K562 (cell line): ENCODE measurements around the gene GRIN2D. TPM values are rescaled to one million over a fixed set of nuclear protein-coding genes. Genes with fewer than 3 reads are reported as not detected.

Source experiments
- CTCF ChIP-seq, 3 experiments: IDR thresholded peaks in 2 of 3; conservative IDR thresholded peaks in 1 of 3; 2 replicates each; pipeline ENCODE4 v1.5.1; 2011 to 2012; ENCODE audit warnings: low read length in 3 of 3, mild to moderate bottlenecking in 3 of 3, control low read depth in 2 of 3, improper control_type of control experiment in 1 of 3, inconsistent platforms in 1 of 3, low read depth in 1 of 3, mixed read lengths in 1 of 3, moderate library complexity in 1 of 3; ENCODE audit not compliant: insufficient read depth in 2 of 3
- EWSR1 ChIP-seq: fragments of 450-650 bp; IDR thresholded peaks from 2 replicates; pipeline ENCODE4 v1.6.1; 2018; ENCODE audit warnings: borderline replicate concordance, mild to moderate bottlenecking, low read depth, moderate library complexity; ENCODE audit not compliant: partially characterized antibody
- HEY1 ChIP-seq: fragments of 250-450 bp; sonication (Bioruptor Pico); IDR thresholded peaks from 2 replicates; pipeline ENCODE4 v1.5.0; 2020; ENCODE audit warnings: mild to moderate bottlenecking, moderate library complexity, borderline replicate concordance
- HMG20A ChIP-seq: fragments of 450-650 bp; formaldehyde crosslinking; conservative IDR thresholded peaks from 2 replicates; pipeline ENCODE4 v1.4.0; 2020; ENCODE audit warnings: mild to moderate bottlenecking, mixed read lengths
- HNRNPL ChIP-seq: fragments of 200-400 bp; formaldehyde crosslinking; IDR thresholded peaks from 2 replicates; pipeline ENCODE4 v1.6.1; 2017; ENCODE audit warnings: low read depth, mild to moderate bottlenecking, low read length
- KDM1A ChIP-seq, 2 experiments: fragments of 450-650 bp; IDR thresholded peaks; 2 replicates each; pipeline ENCODE4 v1.6.1; 2016; ENCODE audit warnings: mild to moderate bottlenecking in 2 of 2
- MAFK ChIP-seq: IDR thresholded peaks from 2 replicates; pipeline ENCODE4 v1.6.1; 2011; ENCODE audit warnings: low read length, improper control_type of control experiment
- MAZ ChIP-seq, 2 experiments: fragments of 450-650 bp in 1 of 2; sonication (generic) in 1 of 2; formaldehyde crosslinking; IDR thresholded peaks in 1 of 2; conservative IDR thresholded peaks in 1 of 2; 2 replicates each; pipeline versions ENCODE4 v1.4.0 to v1.5.0; 2020; ENCODE audit warnings: mild to moderate bottlenecking in 1 of 2, missing genetic modification reagents in 1 of 2
- NFATC3 ChIP-seq: fragments of 450-650 bp; IDR thresholded peaks from 2 replicates; pipeline ENCODE4 v1.6.1; 2017; ENCODE audit warnings: mild to moderate bottlenecking
- NFYB ChIP-seq: IDR thresholded peaks from 2 replicates; pipeline ENCODE4 v1.6.1; 2011; ENCODE audit warnings: mild to moderate bottlenecking, moderate library complexity; ENCODE audit not compliant: insufficient read length; ENCODE audit errors: extremely low read depth
- PRPF4 ChIP-seq: fragments of 200-400 bp; formaldehyde crosslinking; IDR thresholded peaks from one replicate; pipeline ENCODE4 v1.6.1; 2017; ENCODE audit warnings: low read length, low read depth, mild to moderate bottlenecking; ENCODE audit not compliant: insufficient read depth, poor library complexity, severe bottlenecking
- RBM17 ChIP-seq: fragments of 200-400 bp; formaldehyde crosslinking; IDR thresholded peaks from 2 replicates; pipeline ENCODE4 v1.6.1; 2017; ENCODE audit warnings: low read depth, mild to moderate bottlenecking, low read length, borderline replicate concordance
- RBM22 ChIP-seq: fragments of 200-400 bp; formaldehyde crosslinking; IDR thresholded peaks from 2 replicates; pipeline ENCODE4 v1.6.1; 2018; ENCODE audit warnings: low read length, low read depth; ENCODE audit not compliant: poor library complexity, severe bottlenecking
- SIN3A ChIP-seq, 2 experiments: fragments of 150-350 bp in 1 of 2; IDR thresholded peaks; 2 replicates each; pipeline ENCODE4 v1.6.1; 2011 to 2016; ENCODE audit warnings: borderline replicate concordance in 2 of 2, low read depth in 2 of 2, low read length in 2 of 2, mild to moderate bottlenecking in 2 of 2, moderate library complexity in 2 of 2; ENCODE audit not compliant: control insufficient read depth in 1 of 2
- SRF ChIP-seq, 2 experiments: fragments of 250-450, 450-650 bp in 1 of 2; sonication (Bioruptor Pico) in 1 of 2; sonication (generic) in 1 of 2; formaldehyde crosslinking; IDR thresholded peaks; 2 replicates each; pipeline versions ENCODE4 v1.5.0 to v1.5.1; 2020 to 2022; ENCODE audit warnings: mild to moderate bottlenecking in 1 of 2, missing genetic modification reagents in 1 of 2
- TBL1XR1 ChIP-seq, 2 experiments: IDR thresholded peaks; 2 replicates each; pipeline ENCODE4 v1.6.1; 2012; ENCODE audit warnings: improper control_type of control experiment in 2 of 2, low read length in 2 of 2, mild to moderate bottlenecking in 1 of 2
- TCF7 ChIP-seq: sonication (generic); IDR thresholded peaks from 2 replicates; pipeline ENCODE4 v1.6.1; 2016; ENCODE audit warnings: antibody characterized with exemption, borderline replicate concordance
- ZEB2 ChIP-seq: fragments of 450-650 bp; IDR thresholded peaks from 2 replicates; pipeline ENCODE4 v1.6.1; 2016
- ZNF124 ChIP-seq: sonication (generic); formaldehyde crosslinking; IDR thresholded peaks from 2 replicates; pipeline ENCODE4 v1.8.1; 2022; ENCODE audit warnings: missing genetic modification reagents
- ZNF24 ChIP-seq: fragments of 450-650 bp; IDR thresholded peaks from 2 replicates; pipeline ENCODE4 v1.6.1; 2016
- polyA plus RNA-seq, 8 experiments: library from polyadenylated mRNA; depleted of rRNA in 4 of 8; stranded (reverse) in 5 of 8; unstranded in 3 of 8; fragments of >200 nt; fragmentation: Nextera tagmentation in 2 of 8; fragmentation: Illumina TruSeq in 1 of 8; extraction: Ambion mirVana in 2 of 8; extraction: Trizol in 1 of 8; gene quantifications; 2 replicates each; pipeline versions ENCODE4 v1.2.1 to v1.2.3, GENCODE V29; 2011 to 2014; ENCODE audit warnings: inconsistent platforms in 1 of 8, missing spikeins in 1 of 8
- total RNA-seq, 7 experiments: library from RNA; depleted of rRNA in 6 of 7; stranded (reverse); fragments of >200 nt in 6 of 7; fragmentation: Illumina TruSeq in 2 of 7; extraction: Trizol in 2 of 7; gene quantifications; 2 replicates each; pipeline versions ENCODE4 v1.2.1 to v1.2.3, GENCODE V29; 2011 to 2021; ENCODE audit warnings: low replicate concordance in 1 of 7
- TF ChIP-seq, protein P1 (sequence below), 2 experiments: fragments of 450-650 bp; IDR thresholded peaks; 2 replicates each; pipeline ENCODE4 v1.6.1; 2018; ENCODE audit warnings: mild to moderate bottlenecking in 2 of 2, low read depth in 1 of 2; ENCODE audit not compliant: partially characterized antibody in 2 of 2
- TF ChIP-seq, protein P2 (sequence below): fragments of 450-650 bp; formaldehyde crosslinking; IDR thresholded peaks from 2 replicates; pipeline ENCODE4 v1.4.0; 2020; ENCODE audit warnings: mild to moderate bottlenecking, moderate library complexity

The GRIN2D gene
- total and polyA plus RNA-seq, 9 of the 15 experiments (the other 6 are each of a cell fraction or from before 2014, with no cell fraction given) = 0.32 to 31.5 (median 1.8) TPM

- TF ChIP-seq CTCF (IDR thresholded peaks at IDR 0.05 in 2 of 3, conservative IDR thresholded peaks at IDR 0.05 in 1 of 3; ENCODE audit: insufficient read depth in 2 of 3, low read depth in 1 of 3, low read length in 3 of 3) (no peak), KDM1A (IDR thresholded peaks at IDR 0.05) (0 out of 4 replicates have a peak, but pooled peaks of 1 of the 2 experiments have one; percentile 8), NFATC3 (no peak), ZEB2 (no peak), EWSR1 (no peak), HNRNPL (no peak), NFYB (no peak), ZNF24 (no peak), RBM17 (no peak), RBM22 (no peak), ZNF124 (no peak), MAZ (CRISPR knock-in tag; conservative IDR thresholded peaks at IDR 0.05 in 1 of 2, IDR thresholded peaks at IDR 0.05 in 1 of 2) (no peak), HEY1 (CRISPR knock-in tag) (no peak), MAFK (peak; percentile 66), SRF (CRISPR knock-in tag; IDR thresholded peaks at IDR 0.05) (no peak), TBL1XR1 (IDR thresholded peaks at IDR 0.05; ENCODE audit: low read length in 2 of 2) (no peak), PRPF4 (no peak), HMG20A (CRISPR knock-in tag) (no peak), SIN3A (IDR thresholded peaks at IDR 0.05; ENCODE audit: borderline replicate concordance in 2 of 2, control insufficient read depth in 1 of 2, low read depth in 2 of 2, low read length in 2 of 2) (no peak), TCF7 (no peak)
- TF ChIP-seq, protein P1, sequence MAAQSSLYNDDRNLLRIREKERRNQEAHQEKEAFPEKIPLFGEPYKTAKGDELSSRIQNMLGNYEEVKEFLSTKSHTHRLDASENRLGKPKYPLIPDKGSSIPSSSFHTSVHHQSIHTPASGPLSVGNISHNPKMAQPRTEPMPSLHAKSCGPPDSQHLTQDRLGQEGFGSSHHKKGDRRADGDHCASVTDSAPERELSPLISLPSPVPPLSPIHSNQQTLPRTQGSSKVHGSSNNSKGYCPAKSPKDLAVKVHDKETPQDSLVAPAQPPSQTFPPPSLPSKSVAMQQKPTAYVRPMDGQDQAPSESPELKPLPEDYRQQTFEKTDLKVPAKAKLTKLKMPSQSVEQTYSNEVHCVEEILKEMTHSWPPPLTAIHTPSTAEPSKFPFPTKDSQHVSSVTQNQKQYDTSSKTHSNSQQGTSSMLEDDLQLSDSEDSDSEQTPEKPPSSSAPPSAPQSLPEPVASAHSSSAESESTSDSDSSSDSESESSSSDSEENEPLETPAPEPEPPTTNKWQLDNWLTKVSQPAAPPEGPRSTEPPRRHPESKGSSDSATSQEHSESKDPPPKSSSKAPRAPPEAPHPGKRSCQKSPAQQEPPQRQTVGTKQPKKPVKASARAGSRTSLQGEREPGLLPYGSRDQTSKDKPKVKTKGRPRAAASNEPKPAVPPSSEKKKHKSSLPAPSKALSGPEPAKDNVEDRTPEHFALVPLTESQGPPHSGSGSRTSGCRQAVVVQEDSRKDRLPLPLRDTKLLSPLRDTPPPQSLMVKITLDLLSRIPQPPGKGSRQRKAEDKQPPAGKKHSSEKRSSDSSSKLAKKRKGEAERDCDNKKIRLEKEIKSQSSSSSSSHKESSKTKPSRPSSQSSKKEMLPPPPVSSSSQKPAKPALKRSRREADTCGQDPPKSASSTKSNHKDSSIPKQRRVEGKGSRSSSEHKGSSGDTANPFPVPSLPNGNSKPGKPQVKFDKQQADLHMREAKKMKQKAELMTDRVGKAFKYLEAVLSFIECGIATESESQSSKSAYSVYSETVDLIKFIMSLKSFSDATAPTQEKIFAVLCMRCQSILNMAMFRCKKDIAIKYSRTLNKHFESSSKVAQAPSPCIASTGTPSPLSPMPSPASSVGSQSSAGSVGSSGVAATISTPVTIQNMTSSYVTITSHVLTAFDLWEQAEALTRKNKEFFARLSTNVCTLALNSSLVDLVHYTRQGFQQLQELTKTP (IDR thresholded peaks at IDR 0.05; ENCODE audit: low read depth in 1 of 2, partially characterized antibody in 2 of 2) = no peak
- TF ChIP-seq, protein P2, sequence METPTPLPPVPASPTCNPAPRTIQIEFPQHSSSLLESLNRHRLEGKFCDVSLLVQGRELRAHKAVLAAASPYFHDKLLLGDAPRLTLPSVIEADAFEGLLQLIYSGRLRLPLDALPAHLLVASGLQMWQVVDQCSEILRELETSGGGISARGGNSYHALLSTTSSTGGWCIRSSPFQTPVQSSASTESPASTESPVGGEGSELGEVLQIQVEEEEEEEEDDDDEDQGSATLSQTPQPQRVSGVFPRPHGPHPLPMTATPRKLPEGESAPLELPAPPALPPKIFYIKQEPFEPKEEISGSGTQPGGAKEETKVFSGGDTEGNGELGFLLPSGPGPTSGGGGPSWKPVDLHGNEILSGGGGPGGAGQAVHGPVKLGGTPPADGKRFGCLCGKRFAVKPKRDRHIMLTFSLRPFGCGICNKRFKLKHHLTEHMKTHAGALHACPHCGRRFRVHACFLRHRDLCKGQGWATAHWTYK (CRISPR knock-in tag) = no peak
These were observed 31.3 kb downstream of the GRIN2D start (continued) for GRCh38 chr19:48424694-48425219.
